Measurements from ENCODE around the gene FRK. TPM values are rescaled to one million over a fixed set of nuclear protein-coding genes. Genes with fewer than 3 reads are reported as not detected.

The FRK gene
- total RNA-seq, 1 donor from 2014 or later = 8.1 TPM

DNA sequence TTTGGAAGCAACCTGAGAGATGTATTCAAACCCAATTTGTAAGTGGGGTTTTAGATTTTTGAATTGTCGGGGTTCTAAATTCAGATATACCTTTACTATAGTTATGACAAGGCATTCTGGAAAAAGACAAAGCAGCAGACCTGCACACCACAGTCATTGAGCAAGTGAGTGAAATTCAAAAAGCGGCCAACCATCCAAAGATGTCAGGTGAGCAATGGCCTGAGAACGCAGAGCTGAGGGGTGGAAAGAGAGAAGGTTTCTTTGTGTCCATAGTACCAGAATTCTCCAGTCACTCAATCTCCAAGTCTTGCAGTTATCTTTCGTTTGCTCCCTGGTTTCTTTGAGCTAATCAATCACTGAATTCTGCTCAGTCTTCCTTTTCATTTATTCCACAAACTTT, 1.8 kb upstream of the FRK start:
- H3K4me3 ChIP-seq (ENCODE audit: low read depth, low read length) = no peak overlapping the region
- no peak for DNase-seq (ENCODE audit: low read depth)
- TF ChIP-seq, protein P1, sequence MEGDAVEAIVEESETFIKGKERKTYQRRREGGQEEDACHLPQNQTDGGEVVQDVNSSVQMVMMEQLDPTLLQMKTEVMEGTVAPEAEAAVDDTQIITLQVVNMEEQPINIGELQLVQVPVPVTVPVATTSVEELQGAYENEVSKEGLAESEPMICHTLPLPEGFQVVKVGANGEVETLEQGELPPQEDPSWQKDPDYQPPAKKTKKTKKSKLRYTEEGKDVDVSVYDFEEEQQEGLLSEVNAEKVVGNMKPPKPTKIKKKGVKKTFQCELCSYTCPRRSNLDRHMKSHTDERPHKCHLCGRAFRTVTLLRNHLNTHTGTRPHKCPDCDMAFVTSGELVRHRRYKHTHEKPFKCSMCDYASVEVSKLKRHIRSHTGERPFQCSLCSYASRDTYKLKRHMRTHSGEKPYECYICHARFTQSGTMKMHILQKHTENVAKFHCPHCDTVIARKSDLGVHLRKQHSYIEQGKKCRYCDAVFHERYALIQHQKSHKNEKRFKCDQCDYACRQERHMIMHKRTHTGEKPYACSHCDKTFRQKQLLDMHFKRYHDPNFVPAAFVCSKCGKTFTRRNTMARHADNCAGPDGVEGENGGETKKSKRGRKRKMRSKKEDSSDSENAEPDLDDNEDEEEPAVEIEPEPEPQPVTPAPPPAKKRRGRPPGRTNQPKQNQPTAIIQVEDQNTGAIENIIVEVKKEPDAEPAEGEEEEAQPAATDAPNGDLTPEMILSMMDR (conservative IDR thresholded peaks at IDR 0.05; ENCODE audit: low read depth, low read length) = no peak

DNA sequence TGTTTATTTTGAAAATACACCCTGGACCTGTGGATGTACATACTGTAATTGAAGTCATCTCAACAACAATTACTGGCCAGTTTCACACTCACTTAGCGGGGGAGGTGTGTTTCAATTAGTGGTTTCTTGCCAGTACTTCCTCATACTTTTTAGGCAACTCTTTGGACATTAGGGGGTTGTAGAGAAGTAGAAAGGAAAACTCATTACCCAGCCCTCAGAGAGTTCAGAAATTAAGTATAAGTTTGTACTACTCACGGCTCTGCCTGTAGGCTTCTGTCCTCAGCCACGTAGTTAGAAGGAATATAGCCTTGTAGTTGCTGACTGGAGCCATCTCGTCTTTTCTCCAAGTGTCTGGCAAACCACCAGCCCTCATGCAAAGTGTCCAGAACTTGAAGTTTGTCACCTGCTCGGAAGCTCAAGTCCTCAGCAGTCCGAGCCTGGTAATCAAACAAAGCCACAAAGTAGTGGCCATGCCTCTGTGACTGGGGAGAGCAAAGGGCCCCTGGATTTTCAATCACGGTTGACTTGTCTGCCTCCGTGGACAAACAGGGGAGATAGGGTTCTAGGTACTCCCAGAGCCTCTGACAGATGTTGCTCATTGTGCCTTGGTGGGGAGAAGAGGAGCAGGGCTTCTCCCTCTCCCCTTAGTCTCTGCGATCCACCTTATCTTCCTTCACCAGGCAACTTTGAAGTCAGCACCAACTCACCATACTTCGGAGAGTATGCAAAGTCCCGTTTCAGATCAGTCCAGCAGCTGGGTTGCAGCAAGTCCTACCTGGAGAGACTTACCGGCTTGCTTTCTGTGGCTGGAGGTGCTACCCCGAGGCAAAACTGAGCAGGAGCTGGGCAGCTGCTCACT, 749 bp downstream of the FRK start:
- peak; percentile 44 for DNase-seq (ENCODE audit: low read depth)
- TF ChIP-seq, protein P1 (conservative IDR thresholded peaks at IDR 0.05; ENCODE audit: low read depth, low read length) = no peak
- H3K4me3 ChIP-seq (ENCODE audit: low read depth, low read length) = peak overlapping the region; percentile 74

DNA sequence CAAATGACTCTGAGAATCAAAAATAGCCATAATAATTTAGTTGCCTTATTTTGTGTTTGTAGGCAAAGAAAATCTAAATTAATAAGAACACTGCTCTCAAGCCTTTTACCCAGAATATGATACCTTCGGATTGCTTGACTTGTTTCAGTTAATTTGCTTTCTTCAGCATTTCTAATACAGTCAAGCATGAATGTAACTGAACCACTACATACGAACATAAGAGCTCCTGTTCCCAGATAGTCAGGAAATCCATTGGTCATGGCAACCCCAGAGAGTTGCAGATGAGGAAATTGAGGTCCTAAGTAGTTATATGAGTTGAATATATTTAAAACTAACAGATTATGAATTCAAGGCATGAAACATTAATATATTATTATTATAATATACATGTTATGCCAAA, 2.9 kb downstream of the FRK start:
- TF ChIP-seq, protein P1 (conservative IDR thresholded peaks at IDR 0.05; ENCODE audit: low read depth, low read length) = no peak
- H3K4me3 ChIP-seq (ENCODE audit: low read depth, low read length) = peak overlapping the region; percentile 74
- DNase-seq (ENCODE audit: low read depth) = no peak

DNA sequence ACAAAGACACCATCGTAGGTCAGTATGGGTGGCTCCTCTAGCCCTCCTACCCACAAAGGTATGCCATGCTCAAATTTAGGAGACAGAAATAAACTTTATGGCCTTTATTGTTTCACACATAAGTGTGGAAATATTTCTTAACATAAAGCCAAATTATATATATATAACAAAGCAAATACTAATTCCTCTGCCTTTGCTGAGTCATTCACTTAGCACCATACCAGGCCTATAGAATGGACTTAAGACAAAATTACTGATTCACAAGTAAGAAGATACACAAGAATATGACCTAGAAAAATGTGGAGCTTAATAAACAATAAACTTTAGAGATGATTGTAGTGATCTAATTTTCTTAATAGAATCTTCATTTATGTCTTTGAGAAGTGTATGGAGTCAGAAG, 5.2 kb downstream of the FRK start:
- TF ChIP-seq, protein P1 (conservative IDR thresholded peaks at IDR 0.05; ENCODE audit: low read depth, low read length) = no peak
- DNase-seq (ENCODE audit: low read depth) = no peak
- H3K4me3 ChIP-seq (ENCODE audit: low read depth, low read length) = no peak overlapping the region

DNA sequence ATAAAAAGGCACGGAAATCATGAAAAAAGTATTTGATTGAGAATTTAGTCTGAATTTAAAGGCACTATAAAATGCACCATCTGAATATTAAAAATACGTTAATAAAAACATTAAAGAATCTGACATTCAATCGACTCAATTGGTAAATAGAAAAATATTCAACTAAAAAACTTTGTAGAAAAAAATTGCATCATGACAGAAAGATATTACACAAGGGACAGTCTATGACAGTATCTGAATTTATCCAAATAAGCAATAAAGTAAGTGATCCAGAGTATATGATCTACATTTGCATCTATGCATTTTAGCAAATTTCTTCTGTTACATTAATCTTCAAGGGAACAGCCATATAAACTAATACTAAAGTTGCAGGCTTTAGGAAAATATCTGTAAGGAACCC, 9.4 kb downstream of the FRK start:
- TF ChIP-seq, protein P1 (conservative IDR thresholded peaks at IDR 0.05; ENCODE audit: low read depth, low read length) = no peak
- no peak for DNase-seq (ENCODE audit: low read depth)

DNA sequence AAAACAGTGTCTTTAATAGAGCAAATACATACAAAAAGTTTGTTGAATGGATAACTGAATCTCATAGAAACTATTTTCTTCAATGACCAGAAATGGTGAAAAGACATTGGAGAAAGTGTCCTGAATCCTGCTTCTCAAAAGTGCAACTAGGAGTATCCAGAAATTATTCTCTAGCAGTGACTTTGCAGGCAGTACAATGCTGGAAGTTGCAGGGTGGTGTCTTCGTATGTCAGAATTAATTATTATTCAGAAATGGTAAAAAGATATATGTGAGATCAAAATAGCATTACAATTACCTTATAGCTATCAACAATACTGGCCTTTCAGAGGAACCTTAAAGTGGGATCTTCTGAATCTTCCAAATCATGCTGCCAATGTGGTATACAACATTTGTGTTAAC, 10.0 kb downstream of the FRK start:
- no peak overlapping the region for H3K4me3 ChIP-seq (ENCODE audit: low read depth, low read length)
- TF ChIP-seq, protein P1 (conservative IDR thresholded peaks at IDR 0.05; ENCODE audit: low read depth, low read length) = no peak
- no peak for DNase-seq (ENCODE audit: low read depth)

More for the DNA sequence above, 9.4 kb downstream of the FRK start:
- H3K4me3 ChIP-seq (ENCODE audit: low read depth, low read length) = no peak overlapping the region

DNA sequence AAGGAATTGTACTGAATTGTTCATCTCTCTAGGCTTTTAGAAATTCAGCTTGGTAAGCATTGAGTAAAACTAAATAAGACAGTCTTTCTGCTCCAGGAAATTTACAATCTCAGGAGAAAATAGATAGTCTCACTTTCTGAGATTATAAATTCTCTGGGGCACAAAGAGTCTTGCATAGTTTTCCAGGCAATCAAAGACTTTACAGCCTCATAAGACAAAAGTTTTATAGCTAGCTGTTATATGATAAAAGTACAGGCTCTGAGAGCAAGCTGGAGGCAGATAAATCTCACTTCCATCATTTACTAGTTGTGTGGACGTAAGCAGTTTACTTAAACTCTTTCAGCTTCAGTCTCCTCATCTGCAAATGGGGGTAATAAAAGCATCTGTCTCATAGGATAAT, 11.4 kb downstream of the FRK start:
- TF ChIP-seq, protein P1 (conservative IDR thresholded peaks at IDR 0.05; ENCODE audit: low read depth, low read length) = no peak
- no peak overlapping the region for H3K4me3 ChIP-seq (ENCODE audit: low read depth, low read length)
- no peak for DNase-seq (ENCODE audit: low read depth)
